Right lobe of liver (tissue), 4 donors: ENCODE results near the gene DEPDC5.
A peak's percentile ranks its signal among the peaks of the same experiment; 100 is the strongest.

ENCODE experiments used
- POLR2A ChIP-seq: fragments of 450-650 bp; IDR thresholded peaks from one replicate; pipeline ENCODE4 v1.6.1; 2017; ENCODE audit warnings: antibody characterized with exemption, mild to moderate bottlenecking
- TF ChIP-seq, protein P1 (sequence below), 4 donors: fragments of 200-600 bp in 3 of 4; fragments of 450-650 bp in 1 of 4; IDR thresholded peaks; one replicate each; pipeline versions ENCODE4 v1.5.1 to v1.8.0; 2016 to 2022; ENCODE audit warnings: antibody characterized with exemption in 4 of 4, mild to moderate bottlenecking in 2 of 4
- donor health status: DM: no; HTN: no; CAD: no.
- donor health status: DM: no; HTN: no; CAD: no.
- donor health status: DM: no; HTN: yes; CAD: no.

DNA sequence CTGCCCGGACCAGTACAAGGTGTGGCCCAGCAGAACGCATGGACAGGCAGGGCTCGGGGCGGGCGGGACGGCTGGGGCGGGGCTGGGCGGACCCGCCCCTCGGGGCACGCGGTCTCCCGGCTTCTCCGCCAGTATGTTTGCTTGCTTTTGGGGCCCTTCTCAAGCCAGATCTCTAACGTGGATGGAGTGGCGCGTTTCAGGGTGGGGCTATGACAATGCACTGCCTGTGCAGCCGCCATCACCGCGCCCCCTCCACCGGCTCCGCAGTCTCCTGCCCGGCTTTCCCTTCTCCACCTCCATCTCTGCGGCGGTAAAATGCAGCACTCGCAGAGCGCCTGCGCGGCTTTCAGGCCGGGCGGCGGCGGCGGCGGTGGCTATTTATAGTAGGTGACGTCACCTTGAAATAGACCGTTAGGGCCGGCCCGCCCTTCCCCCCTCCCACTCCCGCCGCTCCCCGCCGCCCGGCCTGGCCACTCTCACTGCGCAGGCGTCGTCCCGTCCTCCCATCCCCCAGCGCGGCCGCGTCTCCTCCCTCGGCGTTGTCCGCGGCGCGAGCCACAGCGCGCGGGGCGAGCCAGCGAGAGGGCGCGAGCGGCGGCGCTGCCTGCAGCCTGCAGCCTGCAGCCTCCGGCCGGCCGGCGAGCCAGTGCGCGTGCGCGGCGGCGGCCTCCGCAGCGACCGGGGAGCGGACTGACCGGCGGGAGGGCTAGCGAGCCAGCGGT lies 190.3 kb downstream of the DEPDC5 start, which contains the start of gene YWHAH:
- peak; percentile 97 for TF ChIP-seq POLR2A
- TF ChIP-seq, protein P1, sequence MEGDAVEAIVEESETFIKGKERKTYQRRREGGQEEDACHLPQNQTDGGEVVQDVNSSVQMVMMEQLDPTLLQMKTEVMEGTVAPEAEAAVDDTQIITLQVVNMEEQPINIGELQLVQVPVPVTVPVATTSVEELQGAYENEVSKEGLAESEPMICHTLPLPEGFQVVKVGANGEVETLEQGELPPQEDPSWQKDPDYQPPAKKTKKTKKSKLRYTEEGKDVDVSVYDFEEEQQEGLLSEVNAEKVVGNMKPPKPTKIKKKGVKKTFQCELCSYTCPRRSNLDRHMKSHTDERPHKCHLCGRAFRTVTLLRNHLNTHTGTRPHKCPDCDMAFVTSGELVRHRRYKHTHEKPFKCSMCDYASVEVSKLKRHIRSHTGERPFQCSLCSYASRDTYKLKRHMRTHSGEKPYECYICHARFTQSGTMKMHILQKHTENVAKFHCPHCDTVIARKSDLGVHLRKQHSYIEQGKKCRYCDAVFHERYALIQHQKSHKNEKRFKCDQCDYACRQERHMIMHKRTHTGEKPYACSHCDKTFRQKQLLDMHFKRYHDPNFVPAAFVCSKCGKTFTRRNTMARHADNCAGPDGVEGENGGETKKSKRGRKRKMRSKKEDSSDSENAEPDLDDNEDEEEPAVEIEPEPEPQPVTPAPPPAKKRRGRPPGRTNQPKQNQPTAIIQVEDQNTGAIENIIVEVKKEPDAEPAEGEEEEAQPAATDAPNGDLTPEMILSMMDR (IDR thresholded peaks at IDR 0.05): peak in 1 of 4 donors; percentile 3
